DMS53 treated with DMSO at 0.1 percent for 48 hours (cell line): ENCODE results near the gene DACH1.
"Not testable (repeated sequence)": the region's sequence is repeated elsewhere in the genome, so short reads cannot be mapped to it uniquely, and the experiment has no call there.

Experiments
- DNase-seq: peaks from one replicate; lab custom pipeline; 2025; ENCODE audit not compliant: unreplicated experiment; lab: John Stamatoyannopoulos, UW

Gene DACH1

DNA sequence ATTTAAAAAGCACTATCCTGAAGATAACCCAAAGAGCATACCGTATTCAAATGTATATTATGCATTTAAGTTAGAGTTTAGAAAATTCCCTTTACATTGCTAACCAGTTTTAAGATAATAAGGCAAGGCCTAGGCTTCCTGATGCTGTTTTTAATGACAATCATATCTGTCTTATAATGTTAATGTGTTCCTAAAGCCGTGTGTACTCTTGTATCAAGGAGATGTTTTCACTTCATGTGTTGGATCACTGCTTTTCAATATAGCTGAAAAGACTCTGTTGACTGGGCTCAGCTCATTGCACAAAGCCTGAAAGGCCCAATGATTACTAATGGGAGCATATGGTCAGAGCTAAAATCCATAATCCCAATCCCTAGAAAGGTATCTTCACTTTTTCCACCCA is 81.6 kb downstream of the DACH1 start:
- no peak for DNase-seq

DNA sequence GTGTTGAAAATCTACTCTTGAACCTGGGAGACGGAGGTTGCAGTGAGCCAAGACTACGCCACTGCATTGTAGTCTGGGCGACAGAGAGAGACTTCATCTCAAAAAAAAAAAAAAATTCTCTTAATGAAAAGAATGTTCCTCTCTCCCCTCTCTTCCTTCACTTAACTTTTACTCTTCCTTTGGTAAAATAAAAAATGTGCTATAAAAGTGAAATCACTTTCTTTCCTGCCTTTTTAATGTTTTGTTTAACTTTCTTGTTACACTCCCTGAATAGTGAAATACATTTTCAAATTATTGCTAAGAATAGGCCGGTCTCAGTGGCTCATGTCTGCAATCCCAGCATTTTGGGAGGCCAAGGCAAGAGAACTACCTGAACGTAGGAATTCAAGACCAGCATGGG is 86.5 kb downstream of the DACH1 start:
- DNase-seq: no peak

DNA sequence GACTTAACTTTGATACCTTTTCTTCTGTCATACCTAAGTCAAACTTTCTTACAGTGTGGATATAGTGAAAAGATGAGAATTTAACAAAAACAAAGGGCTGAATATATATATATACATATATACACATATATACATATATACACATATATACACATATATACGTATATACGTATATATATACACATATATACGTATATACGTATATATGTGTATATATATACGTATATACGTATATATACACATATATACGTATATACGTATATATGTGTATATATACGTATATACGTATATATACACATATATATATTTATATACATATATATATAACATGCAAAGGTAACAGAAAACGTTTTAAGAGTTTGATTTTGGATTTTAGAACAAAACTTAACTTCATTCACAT is 88.0 kb downstream of the DACH1 start:
- not testable (repeated sequence) for DNase-seq

DNA sequence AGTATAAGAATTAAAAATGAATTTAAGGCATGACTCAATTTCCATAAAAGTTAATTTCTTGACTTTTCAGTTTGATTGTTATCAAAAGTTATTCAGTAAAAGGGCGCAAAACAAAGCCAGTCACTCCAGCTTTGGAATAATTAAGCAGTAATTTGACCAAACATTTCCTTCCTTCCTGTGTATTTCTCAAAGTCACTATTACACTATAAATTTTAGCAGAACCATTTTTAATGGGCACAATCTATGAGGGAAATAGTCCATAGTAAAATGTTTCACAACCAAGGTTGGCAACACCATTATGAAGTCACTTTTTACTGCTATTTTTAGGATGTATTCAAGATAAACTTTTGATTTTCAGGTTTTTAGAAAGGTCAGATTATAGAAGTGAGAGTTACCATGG is 91.0 kb downstream of the DACH1 start:
- no peak for DNase-seq

DNA sequence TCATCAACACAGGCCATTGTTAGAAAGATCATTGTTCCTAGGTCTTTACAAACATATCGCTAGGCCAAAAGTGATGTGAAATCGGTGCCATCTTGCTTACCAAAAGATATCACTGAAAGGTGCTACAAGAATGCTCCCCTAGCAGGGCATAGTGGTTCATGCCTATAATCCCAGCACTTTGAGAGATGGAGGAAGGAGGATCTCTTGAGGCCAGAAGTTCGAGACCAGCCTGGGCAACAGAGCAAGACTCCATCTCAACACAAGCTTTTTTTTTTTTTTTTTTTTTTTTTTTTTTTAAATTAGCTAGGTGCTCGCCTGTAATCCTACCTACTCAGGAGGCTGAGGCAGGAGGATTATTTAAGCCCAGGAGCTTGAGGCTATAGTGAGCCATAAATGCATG is 92.1 kb downstream of the DACH1 start:
- DNase-seq: no peak

DNA sequence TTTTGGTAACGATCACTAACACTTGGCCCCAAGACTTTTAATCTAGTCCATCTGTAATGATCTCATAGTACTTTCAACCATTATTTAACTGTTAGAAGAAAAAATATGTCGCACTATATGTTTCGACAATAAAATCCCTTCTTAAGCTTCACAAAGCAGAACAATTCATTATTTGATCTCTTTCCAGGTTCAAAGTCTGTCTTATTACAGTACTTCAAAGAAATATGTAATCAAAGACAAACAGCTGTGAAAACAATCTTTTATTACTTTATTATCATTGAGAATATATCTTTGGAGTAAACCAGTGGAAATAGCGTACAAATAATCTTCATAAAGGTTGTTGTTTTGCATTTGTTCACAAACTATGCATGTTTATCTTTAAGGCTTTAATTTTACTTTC is 93.5 kb downstream of the DACH1 start:
- DNase-seq: no peak

DNA sequence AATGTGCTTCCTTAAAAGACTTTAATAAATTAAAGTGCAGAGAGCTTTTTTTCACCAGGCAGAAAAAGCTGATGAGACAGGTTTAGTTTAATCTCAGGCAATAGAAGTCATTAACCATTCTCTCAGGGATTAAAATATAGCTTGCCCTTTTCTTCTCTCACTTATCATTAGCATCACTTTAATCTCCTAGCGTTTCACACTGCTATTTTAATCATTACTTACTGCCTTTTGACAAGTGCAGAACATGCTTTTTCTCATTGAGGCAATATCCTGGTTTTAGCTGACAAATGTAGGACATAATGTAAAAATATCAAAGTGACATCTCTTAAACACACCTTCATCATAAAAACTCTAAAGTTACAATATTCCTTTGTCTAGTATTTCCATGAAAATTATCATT is 94.6 kb downstream of the DACH1 start:
- no peak for DNase-seq

DNA sequence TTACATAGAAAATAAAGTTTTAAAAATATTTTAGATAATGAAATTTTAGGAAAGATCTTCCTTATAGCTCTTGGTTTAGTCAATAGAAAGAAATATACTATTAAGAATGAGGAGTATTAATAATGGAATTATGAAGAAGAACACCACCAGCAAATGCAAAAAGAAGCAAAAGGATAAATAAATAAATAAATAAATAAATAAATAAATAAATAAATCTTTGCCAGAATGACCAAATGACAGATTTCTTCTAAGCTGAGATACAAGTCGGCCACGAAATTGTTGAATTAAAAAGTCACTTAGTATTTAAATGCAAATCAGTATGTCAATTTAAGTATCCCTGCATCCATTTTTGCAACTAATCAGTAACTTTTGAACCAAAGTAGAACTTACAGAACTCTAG is 95.9 kb downstream of the DACH1 start:
- no peak for DNase-seq

DNA sequence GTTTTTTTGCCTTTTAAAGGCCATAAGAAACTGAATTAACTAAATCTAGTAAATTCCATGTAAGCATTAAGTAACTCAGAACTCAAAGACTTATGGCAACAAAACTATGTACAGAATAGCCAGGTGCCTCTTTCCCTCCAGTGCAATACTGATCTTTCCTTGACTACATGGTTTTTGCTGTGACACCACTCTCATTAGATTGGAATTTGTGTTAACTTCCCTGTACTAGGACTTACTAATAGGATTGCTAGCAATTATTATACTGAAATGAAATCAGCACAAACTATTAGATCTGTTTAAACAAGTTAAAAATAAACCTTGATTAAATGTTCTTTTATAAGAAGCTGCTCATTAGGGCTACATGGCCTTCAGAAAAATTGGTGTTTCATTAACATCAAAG is 96.3 kb downstream of the DACH1 start:
- DNase-seq: no peak

DNA sequence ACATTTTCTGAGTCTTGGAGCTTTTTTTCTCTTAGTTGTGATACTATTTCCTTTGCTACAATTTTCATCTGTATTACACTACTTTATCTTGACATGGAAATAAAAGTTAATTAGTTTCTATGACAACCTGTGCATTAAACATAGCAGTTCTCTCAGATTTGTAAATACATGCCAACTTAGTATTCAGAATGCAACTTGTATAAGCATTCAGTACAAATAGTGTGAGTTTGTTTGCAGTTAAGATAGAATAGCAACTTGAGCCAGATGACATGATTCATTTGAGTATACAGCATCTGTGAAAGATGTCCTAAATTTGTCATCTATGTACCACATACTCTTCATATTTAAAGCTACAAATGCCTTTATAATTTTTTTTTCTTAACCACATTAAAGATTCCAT is 98.1 kb downstream of the DACH1 start:
- DNase-seq: no peak

DNA sequence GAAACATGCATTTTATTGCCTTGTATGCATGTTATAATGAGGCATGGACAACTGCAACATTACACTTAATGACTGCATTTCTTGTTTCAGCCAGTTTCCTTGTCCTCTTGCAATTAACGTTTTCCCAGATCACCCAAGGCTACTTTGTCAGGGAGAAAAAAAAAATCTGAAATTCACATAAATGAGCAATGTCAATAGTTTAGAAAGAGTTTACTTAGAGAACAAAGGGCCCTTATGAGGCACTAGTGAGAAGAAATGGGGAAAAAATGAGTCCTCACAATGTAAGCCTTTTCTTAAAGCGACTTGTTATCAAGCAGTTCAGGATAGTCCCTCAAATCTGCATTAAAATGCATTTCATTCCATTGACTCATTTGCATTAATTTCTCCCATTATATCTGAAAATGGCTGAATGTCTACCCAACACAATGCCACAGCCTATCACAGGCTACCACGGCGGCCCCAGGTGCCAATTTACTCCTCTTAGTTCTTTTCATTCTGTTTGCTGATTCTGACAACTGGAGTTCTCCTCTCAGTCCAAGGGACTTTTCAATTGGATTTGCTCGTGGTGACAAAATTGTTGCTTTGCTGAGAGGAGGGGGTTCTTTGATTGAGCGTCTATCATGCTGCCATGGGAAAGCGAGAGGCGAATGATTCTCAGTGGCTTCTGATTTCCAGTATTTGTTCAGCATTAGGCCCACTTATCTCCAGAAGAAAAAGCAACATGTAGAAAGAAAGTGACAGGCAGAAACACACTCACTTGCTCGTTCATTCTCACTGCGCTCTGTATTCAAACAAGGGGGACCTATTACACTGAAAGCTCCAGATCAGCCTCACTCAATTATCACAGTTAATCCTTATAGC is 107.1 kb downstream of the DACH1 start:
- no peak for DNase-seq

DNA sequence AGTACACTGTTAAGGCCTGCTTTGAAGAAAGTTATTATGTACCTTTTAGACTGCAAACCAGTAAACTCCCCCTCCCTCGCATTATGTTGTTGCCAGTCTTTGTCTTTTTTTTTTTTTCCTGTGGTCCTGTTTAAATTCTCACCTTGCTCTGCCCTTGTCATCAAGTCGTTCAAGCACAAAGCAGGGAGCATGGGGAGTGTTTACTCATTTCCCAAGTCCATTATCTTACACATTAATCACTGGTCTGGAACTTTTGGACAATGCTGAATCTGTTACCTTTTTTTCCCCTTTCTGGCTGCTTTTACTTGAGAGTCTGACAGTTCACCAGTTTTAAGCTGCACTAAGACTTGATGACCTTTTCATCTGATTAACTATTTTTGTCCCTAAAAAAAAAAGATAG is 108.2 kb downstream of the DACH1 start:
- no peak for DNase-seq

DNA sequence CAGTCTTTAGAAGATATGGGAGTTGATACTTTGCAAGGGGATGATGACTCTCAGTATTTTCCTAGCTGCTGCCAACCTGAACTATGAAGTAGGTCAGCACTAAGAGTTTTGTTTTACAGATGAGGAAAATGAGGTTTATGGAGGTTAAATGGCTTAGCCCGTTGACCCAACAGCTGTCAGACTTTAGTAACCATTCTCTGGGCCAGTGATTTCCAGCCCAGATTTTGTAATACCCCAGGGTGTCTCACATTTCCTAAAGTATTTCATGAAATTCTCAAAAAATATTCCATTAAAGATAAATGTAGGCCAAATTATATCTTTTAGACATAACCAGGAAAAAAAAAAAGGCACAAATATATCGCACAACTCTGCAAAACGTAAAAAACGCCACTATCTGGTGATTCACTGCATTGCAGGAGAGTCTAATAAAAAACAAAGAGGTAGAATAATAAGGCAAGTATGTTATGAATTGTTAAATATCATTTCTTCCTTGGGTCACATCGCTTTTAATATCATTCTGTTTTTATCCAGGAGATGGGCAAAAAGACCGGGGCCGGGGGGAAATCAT is 112.5 kb downstream of the DACH1 start:
- DNase-seq: no peak

DNA sequence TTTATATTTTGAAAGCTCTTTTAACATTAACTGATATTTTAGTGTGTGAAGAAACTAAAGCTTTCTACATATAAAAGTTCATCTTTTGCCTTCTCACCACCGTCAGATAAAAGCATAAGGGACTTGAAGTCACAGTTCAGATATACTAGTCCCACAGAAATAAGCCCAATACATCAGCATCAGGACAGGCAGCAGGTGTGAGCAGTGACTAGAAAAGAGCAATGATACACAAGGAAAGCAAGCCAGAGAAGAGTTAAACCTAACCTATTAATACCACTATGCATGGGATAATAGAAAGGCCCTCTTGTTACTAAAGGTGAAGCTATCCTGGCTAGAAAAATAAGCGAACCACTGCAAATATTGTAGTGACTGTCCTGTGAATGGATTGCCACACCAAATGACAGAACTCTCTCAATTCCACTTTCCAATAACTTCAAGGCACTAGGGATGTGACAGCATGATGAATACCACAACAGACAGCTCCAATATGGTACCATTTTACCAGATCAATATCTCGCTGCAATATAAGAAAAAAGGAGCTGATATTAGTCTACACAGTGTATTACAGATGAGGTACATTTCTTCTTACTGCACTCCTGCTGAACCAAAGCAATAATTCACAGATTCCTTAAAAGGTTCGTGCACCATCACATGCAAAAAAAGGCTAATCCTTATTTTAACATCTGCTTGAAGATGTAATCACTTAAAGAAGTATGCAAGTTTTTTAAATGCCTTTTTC is 114.1 kb downstream of the DACH1 start:
- DNase-seq: no peak

DNA sequence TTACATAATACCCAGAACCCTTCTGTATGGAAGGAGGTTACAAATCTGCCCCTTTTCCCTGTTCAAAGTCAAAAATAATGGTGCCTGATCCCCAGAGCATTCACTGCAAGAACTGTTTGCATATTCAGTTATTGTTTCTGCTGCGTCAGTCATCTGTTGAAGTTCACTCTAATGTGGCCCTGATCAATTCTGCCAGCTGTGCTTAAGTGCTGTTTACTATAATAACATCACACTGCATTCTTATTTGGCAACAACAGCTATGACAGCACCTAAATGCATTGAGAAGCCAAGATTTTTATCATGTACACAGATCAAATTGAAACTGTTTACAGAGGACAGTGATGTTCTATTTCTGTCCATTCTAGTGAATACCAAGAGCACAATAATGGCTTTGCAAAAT is 115.9 kb downstream of the DACH1 start:
- DNase-seq: no peak

DNA sequence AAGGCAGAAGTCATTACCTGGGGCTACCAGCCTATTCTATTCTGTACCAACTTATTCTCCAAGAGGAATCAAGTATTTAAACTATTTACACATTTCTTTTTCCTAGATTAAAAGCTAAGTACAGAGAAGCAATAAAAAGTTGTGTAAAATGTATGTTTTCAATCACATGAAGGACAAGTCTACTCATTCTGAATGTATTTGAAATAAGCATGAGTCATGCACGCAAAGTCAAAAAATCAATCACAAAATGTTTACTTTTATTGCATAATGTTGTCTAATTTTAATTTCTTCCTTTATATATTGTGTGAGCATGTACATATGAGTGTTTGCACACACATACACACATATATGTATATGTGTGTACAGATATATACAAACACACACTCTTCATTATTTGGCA is 136.7 kb downstream of the DACH1 start:
- DNase-seq: no peak

DNA sequence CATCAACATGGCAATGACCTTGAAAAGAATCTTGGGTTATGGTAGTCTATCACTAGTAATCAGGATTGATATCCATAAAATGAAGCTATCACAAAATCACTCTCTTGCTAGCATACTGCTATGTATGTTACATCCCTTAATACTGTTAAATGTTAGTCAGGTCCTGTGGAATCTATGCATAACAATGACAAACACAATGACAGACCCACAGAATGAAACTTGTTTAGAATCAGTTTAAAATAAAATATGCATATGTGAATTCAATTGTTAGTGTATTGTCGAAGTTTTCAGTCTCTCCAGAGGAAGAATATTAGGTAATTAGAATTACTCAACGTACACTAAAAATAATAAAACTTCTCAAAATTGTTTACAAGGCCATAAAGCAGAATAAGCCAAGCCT is 137.6 kb downstream of the DACH1 start:
- DNase-seq: no peak

DNA sequence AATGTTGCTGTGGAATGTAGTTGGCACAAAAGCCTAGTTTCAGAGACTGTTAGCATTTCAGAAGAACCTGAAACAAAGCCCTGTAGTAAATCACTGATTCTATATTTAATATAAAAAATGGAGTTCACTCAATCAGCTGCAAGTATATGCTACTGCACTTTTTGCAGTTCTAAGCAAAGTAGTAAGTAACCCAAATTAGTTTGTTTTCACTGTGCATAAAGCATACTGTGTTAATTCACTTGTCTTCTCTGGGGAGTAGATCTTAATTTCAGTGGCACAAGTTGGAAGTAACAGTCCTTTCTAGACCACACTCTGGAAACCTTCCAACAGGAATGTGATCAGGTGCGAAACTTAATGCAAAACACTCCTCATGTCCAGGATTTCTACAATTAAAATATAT is 139.3 kb downstream of the DACH1 start:
- no peak for DNase-seq

DNA sequence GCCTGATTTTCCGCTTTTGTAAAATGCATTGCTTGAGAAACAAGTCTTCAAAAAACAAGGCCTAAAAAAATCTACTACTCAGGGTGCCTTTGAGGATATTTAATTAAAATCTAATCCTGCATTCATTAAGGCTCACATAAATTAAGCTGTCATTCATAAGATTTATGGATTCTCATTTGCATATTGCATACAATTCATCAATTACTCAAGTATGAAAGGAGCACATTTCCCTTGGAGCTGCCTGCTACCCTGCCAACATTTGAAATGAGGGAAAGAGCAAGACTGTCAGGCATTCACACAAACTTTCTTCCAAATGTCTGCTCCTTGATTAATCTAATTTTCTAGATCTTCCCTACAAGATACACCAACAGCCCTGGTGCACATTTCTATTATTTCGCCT is 140.0 kb downstream of the DACH1 start:
- DNase-seq: no peak

DNA sequence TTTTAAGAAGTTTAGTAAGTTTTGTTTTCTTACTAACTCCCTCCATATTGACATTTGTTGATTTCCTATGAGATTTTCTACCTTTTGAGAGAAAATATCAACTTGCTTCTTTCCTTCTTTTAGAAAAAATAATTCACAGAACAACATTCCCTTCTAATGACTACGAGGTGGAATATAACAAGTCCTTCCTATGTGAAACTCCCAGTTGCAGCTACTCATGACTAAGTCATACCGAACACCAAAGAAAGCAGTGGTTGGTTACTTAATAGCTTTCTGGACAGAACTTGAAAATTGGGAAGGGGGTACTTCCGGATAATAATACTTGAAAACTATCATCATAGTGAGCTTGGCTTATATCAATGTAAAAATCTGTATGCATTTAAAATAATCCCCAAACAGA is 144.8 kb downstream of the DACH1 start:
- DNase-seq: no peak

DNA sequence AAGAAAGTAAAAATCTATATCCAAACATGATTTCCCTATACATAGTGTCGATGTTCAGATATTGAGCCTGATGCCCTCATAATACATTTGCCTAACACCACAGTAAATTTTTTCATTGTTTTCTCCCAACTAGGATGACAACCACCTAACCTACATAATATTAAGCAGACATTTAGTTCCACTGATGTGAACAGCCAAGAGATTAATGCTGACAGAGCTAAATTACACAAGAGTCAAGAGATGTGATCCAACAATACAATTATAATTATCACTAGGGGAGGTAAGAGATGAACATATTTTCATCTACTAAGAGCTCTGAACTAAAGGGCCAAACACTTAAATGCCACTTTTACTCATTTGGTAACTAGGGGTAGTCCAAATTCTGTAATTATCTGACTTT is 145.9 kb downstream of the DACH1 start:
- no peak for DNase-seq

DNA sequence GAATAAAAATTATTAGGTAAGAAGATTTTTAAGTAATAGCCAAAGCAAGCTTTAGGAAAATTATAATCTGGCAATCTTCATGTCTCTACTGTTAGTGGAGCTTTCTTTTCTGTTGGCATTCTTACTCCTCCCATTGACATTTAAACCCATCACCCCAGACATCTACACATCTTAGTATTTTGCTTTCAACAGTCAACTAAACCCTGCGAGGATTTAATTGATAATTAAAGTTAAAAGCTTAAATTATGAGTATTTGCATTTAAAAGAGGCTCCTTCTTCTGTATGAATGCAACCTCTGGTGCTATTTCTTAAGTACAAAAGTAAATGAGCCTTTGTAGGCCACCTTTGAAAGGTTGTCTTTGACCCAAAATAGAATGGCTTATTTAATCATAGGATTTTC is 148.1 kb downstream of the DACH1 start:
- DNase-seq: no peak
